ENCODE measurements around the gene DNAH17.
"Not testable (repeated sequence)": the region's sequence is repeated elsewhere in the genome, so short reads cannot be mapped to it uniquely, and the experiment has no call there.

Gene DNAH17

GRCh38 chr17:78475211-78475610 is 102.0 kb downstream of the DNAH17 start:
- H3K9me3 ChIP-seq (ENCODE audit: low read length): no peaks in the 10 kb centered on the region
- no peaks in the 10 kb centered on the region for H3K36me3 ChIP-seq (ENCODE audit: insufficient read depth, low read length)

GRCh38 chr17:78474614-78475146 is 102.5 kb downstream of the DNAH17 start:
- Histone ChIP-seq H3K4me1 (ENCODE audit: insufficient read depth, low read length) (no peaks in the 10 kb centered on the region), H3K9ac (ENCODE audit: low read length) (no peak overlapping the region), H3K9me3 (ENCODE audit: low read length) (no peaks in the 10 kb centered on the region), H3K4me3 (ENCODE audit: low read depth in 1 of 2, low read length in 2 of 2) (no peak overlapping the region), H3K27ac (ENCODE audit: low read depth, low read length) (no peak overlapping the region), H3K27me3 (ENCODE audit: control insufficient read depth in 1 of 2, insufficient read depth in 2 of 2, low read length in 2 of 2) (peaks cover 0 to 11% of the 10 kb centered on the region in 2 donors), H3K36me3 (ENCODE audit: insufficient read depth, low read length) (no peaks in the 10 kb centered on the region)

More at GRCh38 chr17:78475211-78475610, 102.0 kb downstream of the DNAH17 start:
- H3K4me1 ChIP-seq (ENCODE audit: insufficient read depth, low read length): no peaks in the 10 kb centered on the region
- no peak overlapping the region for H3K27ac ChIP-seq (ENCODE audit: low read depth, low read length)
- H3K4me3 ChIP-seq (ENCODE audit: low read depth in 1 of 2, low read length in 2 of 2): no peak overlapping the region
- H3K27me3 ChIP-seq (ENCODE audit: control insufficient read depth in 1 of 2, insufficient read depth in 2 of 2, low read length in 2 of 2): peaks cover 0 to 11% of the 10 kb centered on the region in 2 donors
- H3K9ac ChIP-seq (ENCODE audit: low read length): no peak overlapping the region

- Histone ChIP-seq H3K27me3 (ENCODE audit: control insufficient read depth in 1 of 2, insufficient read depth in 2 of 2, low read length in 2 of 2) (peaks cover 0 to 11% of the 10 kb centered on the region in 2 donors), H3K36me3 (ENCODE audit: insufficient read depth, low read length) (no peaks in the 10 kb centered on the region), H3K4me1 (ENCODE audit: insufficient read depth, low read length) (no peaks in the 10 kb centered on the region), H3K9ac (ENCODE audit: low read length) (no peak overlapping the region), H3K9me3 (ENCODE audit: low read length) (no peaks in the 10 kb centered on the region), H3K4me3 (ENCODE audit: low read depth in 1 of 2, low read length in 2 of 2) (no peak overlapping the region), H3K27ac (ENCODE audit: low read depth, low read length) (no peak overlapping the region)
Observed at GRCh38 chr17:78473951-78474613, 103.1 kb downstream of the DNAH17 start.

GRCh38 chr17:78472035-78472905 is 104.9 kb downstream of the DNAH17 start:
- no peak overlapping the region for H3K9ac ChIP-seq (ENCODE audit: low read length)
- H3K27ac ChIP-seq (ENCODE audit: low read depth, low read length): no peak overlapping the region
- H3K4me1 ChIP-seq (ENCODE audit: insufficient read depth, low read length): no peaks in the 10 kb centered on the region

GRCh38 chr17:78471635-78472034 is 105.6 kb downstream of the DNAH17 start:
- no peak overlapping the region for H3K4me3 ChIP-seq (ENCODE audit: low read depth in 1 of 2, low read length in 2 of 2)
- no peak overlapping the region for H3K27ac ChIP-seq (ENCODE audit: low read depth, low read length)
- H3K9ac ChIP-seq (ENCODE audit: low read length): no peak overlapping the region
- H3K4me1 ChIP-seq (ENCODE audit: insufficient read depth, low read length): no peaks in the 10 kb centered on the region
- H3K36me3 ChIP-seq (ENCODE audit: insufficient read depth, low read length): no peaks in the 10 kb centered on the region
- H3K27me3 ChIP-seq (ENCODE audit: control insufficient read depth in 1 of 2, insufficient read depth in 2 of 2, low read length in 2 of 2): peaks cover 0 to 11% of the 10 kb centered on the region in 2 donors
- H3K9me3 ChIP-seq (ENCODE audit: low read length): no peaks in the 10 kb centered on the region

More at GRCh38 chr17:78472035-78472905, 104.9 kb downstream of the DNAH17 start:
- H3K36me3 ChIP-seq (ENCODE audit: insufficient read depth, low read length): no peaks in the 10 kb centered on the region
- no peak overlapping the region for H3K4me3 ChIP-seq (ENCODE audit: low read depth in 1 of 2, low read length in 2 of 2)
- H3K27me3 ChIP-seq (ENCODE audit: control insufficient read depth in 1 of 2, insufficient read depth in 2 of 2, low read length in 2 of 2): peaks cover 0 to 11% of the 10 kb centered on the region in 2 donors
- no peaks in the 10 kb centered on the region for H3K9me3 ChIP-seq (ENCODE audit: low read length)

- no peak overlapping the region for H3K9ac ChIP-seq (ENCODE audit: low read length)
- no peaks in the 10 kb centered on the region for H3K36me3 ChIP-seq (ENCODE audit: insufficient read depth, low read length)
- H3K4me3 ChIP-seq (ENCODE audit: low read depth in 1 of 2, low read length in 2 of 2): no peak overlapping the region
- no peak overlapping the region for H3K27ac ChIP-seq (ENCODE audit: low read depth, low read length)
- no peaks in the 10 kb centered on the region for H3K9me3 ChIP-seq (ENCODE audit: low read length)
- no peaks in the 10 kb centered on the region for H3K4me1 ChIP-seq (ENCODE audit: insufficient read depth, low read length)
- peaks cover 0 to 11% of the 10 kb centered on the region in 2 donors for H3K27me3 ChIP-seq (ENCODE audit: control insufficient read depth in 1 of 2, insufficient read depth in 2 of 2, low read length in 2 of 2)
Observed at GRCh38 chr17:78469443-78469842, 107.8 kb downstream of the DNAH17 start.

GRCh38 chr17:78468366-78468765 is 108.8 kb downstream of the DNAH17 start:
- no peaks in the 10 kb centered on the region for H3K4me1 ChIP-seq (ENCODE audit: insufficient read depth, low read length)
- H3K27ac ChIP-seq (ENCODE audit: low read depth, low read length): no peak overlapping the region
- no peaks in the 10 kb centered on the region for H3K9me3 ChIP-seq (ENCODE audit: low read length)
- peaks cover 0 to 11% of the 10 kb centered on the region in 2 donors for H3K27me3 ChIP-seq (ENCODE audit: control insufficient read depth in 1 of 2, insufficient read depth in 2 of 2, low read length in 2 of 2)
- no peaks in the 10 kb centered on the region for H3K36me3 ChIP-seq (ENCODE audit: insufficient read depth, low read length)
- no peak overlapping the region for H3K9ac ChIP-seq (ENCODE audit: low read length)
- no peak overlapping the region for H3K4me3 ChIP-seq (ENCODE audit: low read depth in 1 of 2, low read length in 2 of 2)

GRCh38 chr17:78466786-78467715 is 110.1 kb downstream of the DNAH17 start:
- H3K36me3 ChIP-seq (ENCODE audit: insufficient read depth, low read length): no peaks in the 10 kb centered on the region
- no peak overlapping the region for H3K9ac ChIP-seq (ENCODE audit: low read length)
- no peak overlapping the region for H3K4me3 ChIP-seq (ENCODE audit: low read depth in 1 of 2, low read length in 2 of 2)
- H3K27me3 ChIP-seq (ENCODE audit: control insufficient read depth in 1 of 2, insufficient read depth in 2 of 2, low read length in 2 of 2): peaks cover 0 to 2% of the 10 kb centered on the region in 2 donors
- no peaks in the 10 kb centered on the region for H3K4me1 ChIP-seq (ENCODE audit: insufficient read depth, low read length)
- no peaks in the 10 kb centered on the region for H3K9me3 ChIP-seq (ENCODE audit: low read length)
- no peak overlapping the region for H3K27ac ChIP-seq (ENCODE audit: low read depth, low read length)

- not testable (repeated sequence) for H3K4me1 ChIP-seq (ENCODE audit: insufficient read depth, low read length); H3K9ac ChIP-seq (ENCODE audit: low read length); H3K4me3 ChIP-seq (ENCODE audit: low read depth in 1 of 2, low read length in 2 of 2); H3K9me3 ChIP-seq (ENCODE audit: low read length); H3K27me3 ChIP-seq (ENCODE audit: control insufficient read depth in 1 of 2, insufficient read depth in 2 of 2, low read length in 2 of 2); H3K27ac ChIP-seq (ENCODE audit: low read depth, low read length); H3K36me3 ChIP-seq (ENCODE audit: insufficient read depth, low read length)
Observed at GRCh38 chr17:78466109-78466785, 110.9 kb downstream of the DNAH17 start.

GRCh38 chr17:78462148-78462547 is 115.0 kb downstream of the DNAH17 start:
- H3K4me1 ChIP-seq (ENCODE audit: insufficient read depth, low read length): no peaks in the 10 kb centered on the region
- H3K9me3 ChIP-seq (ENCODE audit: low read length): no peaks in the 10 kb centered on the region
- H3K27me3 ChIP-seq (ENCODE audit: control insufficient read depth in 1 of 2, insufficient read depth in 2 of 2, low read length in 2 of 2): no peaks in the 10 kb centered on the region
- H3K27ac ChIP-seq (ENCODE audit: low read depth, low read length): no peak overlapping the region
- no peak overlapping the region for H3K9ac ChIP-seq (ENCODE audit: low read length)
- no peaks in the 10 kb centered on the region for H3K36me3 ChIP-seq (ENCODE audit: insufficient read depth, low read length)
- no peak overlapping the region for H3K4me3 ChIP-seq (ENCODE audit: low read depth in 1 of 2, low read length in 2 of 2)
